Liver (tissue), 9 donors: ENCODE data around the gene RPLP2. TPM values are rescaled to one million over a fixed set of nuclear protein-coding genes. Genes with fewer than 3 reads are reported as not detected.
A peak's percentile ranks its signal among the peaks of the same experiment; 100 is the strongest.

Experiments
- DNase-seq: peaks from one replicate; pipeline ENCODE4 v3.0.0-alpha.2; 2017; ENCODE audit warnings: low spot score
- H3K27ac ChIP-seq, 2 donors: one replicate each; pipeline ENCODE4 v1.7.0; 2013; ENCODE audit warnings: inconsistent platforms in 2 of 2, low read length in 2 of 2, control low read depth in 1 of 2, low read depth in 1 of 2, mild to moderate bottlenecking in 1 of 2
- H3K27me3 ChIP-seq, 4 donors: one replicate each; pipeline versions ENCODE4 v1.6.1 to v1.7.0; 2013; ENCODE audit warnings: low read length in 3 of 4, inconsistent platforms in 1 of 4, mild to moderate bottlenecking in 1 of 4, moderate library complexity in 1 of 4; ENCODE audit not compliant: control insufficient read depth in 4 of 4, insufficient read depth in 4 of 4
- H3K36me3 ChIP-seq, 4 donors: one replicate each; pipeline versions ENCODE4 v1.6.1 to v1.7.0; 2013; ENCODE audit warnings: low read length in 3 of 4, mild to moderate bottlenecking in 3 of 4, low read depth in 1 of 4, moderate library complexity in 1 of 4; ENCODE audit not compliant: control insufficient read depth in 4 of 4, insufficient read depth in 3 of 4
- H3K4me1 ChIP-seq, 4 donors: one replicate each; pipeline versions ENCODE4 v1.6.1 to v1.7.0; 2013; ENCODE audit warnings: low read length in 3 of 4, mild to moderate bottlenecking in 3 of 4, moderate library complexity in 1 of 4; ENCODE audit not compliant: control insufficient read depth in 4 of 4, insufficient read depth in 4 of 4
- H3K4me3 ChIP-seq, 3 donors: one replicate each; pipeline versions ENCODE4 v1.6.1 to v1.7.0; 2013; ENCODE audit warnings: low read length in 3 of 3, control low read depth in 1 of 3, low read depth in 1 of 3, mild to moderate bottlenecking in 1 of 3
- H3K9ac ChIP-seq, 2 donors: one replicate each; pipeline ENCODE4 v1.7.0; 2013; ENCODE audit warnings: low read length in 2 of 2, mild to moderate bottlenecking in 2 of 2, moderate library complexity in 2 of 2, control low read depth in 1 of 2, low read depth in 1 of 2
- H3K9me3 ChIP-seq, 4 donors: one replicate each; pipeline versions ENCODE4 v1.6.1 to v1.7.0; 2013; ENCODE audit warnings: low read length in 3 of 4; ENCODE audit not compliant: control insufficient read depth in 4 of 4
- EGR1 ChIP-seq, 2 donors: IDR thresholded peaks; 2 replicates each; pipeline ENCODE4 v1.6.1; 2016 to 2018; ENCODE audit warnings: antibody characterized with exemption in 2 of 2, low read depth in 2 of 2
- FOXA2 ChIP-seq: IDR thresholded peaks from 2 replicates; pipeline ENCODE4 v1.6.1; 2016; ENCODE audit warnings: antibody characterized with exemption
- GABPA ChIP-seq, 2 donors: IDR thresholded peaks in 1 of 2; conservative IDR thresholded peaks in 1 of 2; 2 replicates each; pipeline ENCODE4 v1.6.1; 2016; ENCODE audit warnings: antibody characterized with exemption in 2 of 2, mild to moderate bottlenecking in 1 of 2, moderate library complexity in 1 of 2
- HNF4A ChIP-seq, 2 donors: conservative IDR thresholded peaks; 2 replicates each; pipeline ENCODE4 v1.6.1; 2016; ENCODE audit warnings: antibody characterized with exemption in 2 of 2, mild to moderate bottlenecking in 2 of 2
- HNF4G ChIP-seq: IDR thresholded peaks from 2 replicates; pipeline ENCODE4 v1.6.1; 2016; ENCODE audit warnings: antibody characterized with exemption
- RAD21 ChIP-seq, 2 donors: IDR thresholded peaks; 2 replicates each; pipeline ENCODE4 v1.6.1; 2016; ENCODE audit warnings: antibody characterized with exemption in 2 of 2, mild to moderate bottlenecking in 2 of 2
- RXRA ChIP-seq, 2 donors: IDR thresholded peaks; 2 replicates each; pipeline ENCODE4 v1.6.1; 2017 to 2018; ENCODE audit warnings: antibody characterized with exemption in 2 of 2, mild to moderate bottlenecking in 1 of 2
- SP1 ChIP-seq: IDR thresholded peaks from 2 replicates; pipeline ENCODE4 v1.6.1; 2018; ENCODE audit warnings: antibody characterized with exemption, mild to moderate bottlenecking
- YY1 ChIP-seq: IDR thresholded peaks from 2 replicates; pipeline ENCODE4 v1.6.1; 2016; ENCODE audit warnings: antibody characterized with exemption, mild to moderate bottlenecking
- WGBS: extraction: QIAGEN DNeasy Blood & Tissue Kit; methylation state at CpG from one replicate; pipeline ENCODE4 v1.1.7; 2013; 5-methylcytosine and 5-hydroxymethylcytosine counted together
- polyA plus RNA-seq, 2 donors: library from polyadenylated mRNA; stranded (reverse) in 1 of 2; unstranded in 1 of 2; fragments of 200-250 nt in 1 of 2; fragments of >200 nt in 1 of 2; fragmentation: Nextera tagmentation in 1 of 2; extraction: Ambion mirVana in 1 of 2; gene quantifications; one replicate each; pipeline versions ENCODE4 v1.2.1 to v1.2.3, GENCODE V29; 2013 to 2015
- total RNA-seq, 2 donors: library from RNA; depleted of rRNA; stranded (reverse); fragments of >200 nt; gene quantifications; one replicate each; pipeline ENCODE4 v1.2.3, GENCODE V29; 2014
- TF ChIP-seq, protein P1 (sequence below): IDR thresholded peaks from 2 replicates; pipeline ENCODE4 v1.6.1; 2016; ENCODE audit warnings: antibody characterized with exemption
- TF ChIP-seq, protein P2 (sequence below): IDR thresholded peaks from 2 replicates; pipeline ENCODE4 v1.6.1; 2016; ENCODE audit warnings: antibody characterized with exemption, mild to moderate bottlenecking
- TF ChIP-seq, protein P3 (sequence below): IDR thresholded peaks from 2 replicates; pipeline ENCODE4 v1.6.1; 2016; ENCODE audit warnings: antibody characterized with exemption
- TF ChIP-seq, protein P4 (sequence below): IDR thresholded peaks from 2 replicates; pipeline ENCODE4 v1.6.1; 2016; ENCODE audit warnings: antibody characterized with exemption
- TF ChIP-seq, protein P5 (sequence below): fragments of 150-350 bp; IDR thresholded peaks from 2 replicates; pipeline ENCODE4 v1.5.1; 2017; ENCODE audit warnings: improper control_type of control experiment, low read depth, low read length; ENCODE audit not compliant: missing input control
- donor health status: healthy.
- donor health status: healthy.
- donor health status: healthy.
- donor health status: healthy.
- donor health status: healthy.

RPLP2 gene
- total and polyA plus RNA-seq, 4 donors = 59.8 to 476 (median 285) TPM

DNA sequence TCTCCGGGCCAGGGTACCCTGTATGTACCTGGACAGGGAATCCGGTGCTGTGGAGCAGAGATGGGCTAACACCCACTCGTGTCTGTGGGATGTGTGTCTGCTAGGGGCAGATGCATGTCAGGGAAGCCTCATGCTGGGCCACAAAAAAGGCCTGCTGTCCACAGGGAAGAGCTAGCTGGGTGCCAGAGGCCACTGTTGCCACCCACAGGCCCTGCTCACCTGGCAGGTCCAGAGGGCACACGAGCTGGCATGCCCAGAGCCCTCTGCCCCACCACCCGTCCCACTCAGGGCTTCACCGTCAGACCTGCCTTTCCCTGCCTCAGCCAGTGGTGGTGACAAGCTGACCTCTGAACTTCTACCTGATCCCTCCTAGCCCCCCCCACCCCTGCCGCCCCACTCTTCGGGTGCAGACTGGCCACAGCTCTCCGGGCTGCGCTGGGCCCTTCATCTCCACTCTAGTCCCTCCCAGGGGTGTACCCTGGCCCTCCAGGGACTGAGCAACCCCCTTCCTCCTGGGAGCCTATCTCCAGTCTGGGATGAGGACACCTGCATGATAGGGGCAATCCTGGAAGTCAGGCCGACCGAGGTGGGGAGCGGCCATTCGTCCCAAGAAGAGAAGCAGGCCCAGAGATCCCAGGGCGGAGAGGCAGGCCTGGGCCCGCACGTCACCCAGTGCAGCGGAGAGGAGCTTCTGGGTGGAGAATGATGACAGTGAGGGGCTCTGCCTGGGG is 13.0 kb upstream of the RPLP2 start:
- Histone ChIP-seq H3K27me3 (no peaks in the 10 kb centered on the region), H3K9ac (peak overlapping the region; percentile 87), H3K36me3 (peaks cover 0 to 12% (median 5%) of the 10 kb centered on the region in 4 donors), H3K4me3 (peak overlapping the region; percentile 49 to 77 (median 67)), H3K9me3 (no peaks in the 10 kb centered on the region), H3K4me1 (peaks cover 11 to 46% (median 28%) of the 10 kb centered on the region in 4 donors), H3K27ac (peak overlapping the region; percentile 97 to 98)
- no peak for TF ChIP-seq GABPA (IDR thresholded peaks at IDR 0.05 in 1 of 2, conservative IDR thresholded peaks at IDR 0.05 in 1 of 2)
- TF ChIP-seq, protein P1, sequence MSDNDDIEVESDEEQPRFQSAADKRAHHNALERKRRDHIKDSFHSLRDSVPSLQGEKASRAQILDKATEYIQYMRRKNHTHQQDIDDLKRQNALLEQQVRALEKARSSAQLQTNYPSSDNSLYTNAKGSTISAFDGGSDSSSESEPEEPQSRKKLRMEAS = no peak
- peak; percentile 77 to 80 for TF ChIP-seq HNF4A (conservative IDR thresholded peaks at IDR 0.05)
- TF ChIP-seq HNF4G = no peak
- TF ChIP-seq, protein P2, sequence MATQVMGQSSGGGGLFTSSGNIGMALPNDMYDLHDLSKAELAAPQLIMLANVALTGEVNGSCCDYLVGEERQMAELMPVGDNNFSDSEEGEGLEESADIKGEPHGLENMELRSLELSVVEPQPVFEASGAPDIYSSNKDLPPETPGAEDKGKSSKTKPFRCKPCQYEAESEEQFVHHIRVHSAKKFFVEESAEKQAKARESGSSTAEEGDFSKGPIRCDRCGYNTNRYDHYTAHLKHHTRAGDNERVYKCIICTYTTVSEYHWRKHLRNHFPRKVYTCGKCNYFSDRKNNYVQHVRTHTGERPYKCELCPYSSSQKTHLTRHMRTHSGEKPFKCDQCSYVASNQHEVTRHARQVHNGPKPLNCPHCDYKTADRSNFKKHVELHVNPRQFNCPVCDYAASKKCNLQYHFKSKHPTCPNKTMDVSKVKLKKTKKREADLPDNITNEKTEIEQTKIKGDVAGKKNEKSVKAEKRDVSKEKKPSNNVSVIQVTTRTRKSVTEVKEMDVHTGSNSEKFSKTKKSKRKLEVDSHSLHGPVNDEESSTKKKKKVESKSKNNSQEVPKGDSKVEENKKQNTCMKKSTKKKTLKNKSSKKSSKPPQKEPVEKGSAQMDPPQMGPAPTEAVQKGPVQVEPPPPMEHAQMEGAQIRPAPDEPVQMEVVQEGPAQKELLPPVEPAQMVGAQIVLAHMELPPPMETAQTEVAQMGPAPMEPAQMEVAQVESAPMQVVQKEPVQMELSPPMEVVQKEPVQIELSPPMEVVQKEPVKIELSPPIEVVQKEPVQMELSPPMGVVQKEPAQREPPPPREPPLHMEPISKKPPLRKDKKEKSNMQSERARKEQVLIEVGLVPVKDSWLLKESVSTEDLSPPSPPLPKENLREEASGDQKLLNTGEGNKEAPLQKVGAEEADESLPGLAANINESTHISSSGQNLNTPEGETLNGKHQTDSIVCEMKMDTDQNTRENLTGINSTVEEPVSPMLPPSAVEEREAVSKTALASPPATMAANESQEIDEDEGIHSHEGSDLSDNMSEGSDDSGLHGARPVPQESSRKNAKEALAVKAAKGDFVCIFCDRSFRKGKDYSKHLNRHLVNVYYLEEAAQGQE = peak; percentile 32
- no peak for TF ChIP-seq FOXA2
- TF ChIP-seq EGR1 (IDR thresholded peaks at IDR 0.05; ENCODE audit: low read depth in 2 of 2) = no peak
- TF ChIP-seq RXRA (IDR thresholded peaks at IDR 0.05) = peak; percentile 46 to 52
- TF ChIP-seq, protein P3, sequence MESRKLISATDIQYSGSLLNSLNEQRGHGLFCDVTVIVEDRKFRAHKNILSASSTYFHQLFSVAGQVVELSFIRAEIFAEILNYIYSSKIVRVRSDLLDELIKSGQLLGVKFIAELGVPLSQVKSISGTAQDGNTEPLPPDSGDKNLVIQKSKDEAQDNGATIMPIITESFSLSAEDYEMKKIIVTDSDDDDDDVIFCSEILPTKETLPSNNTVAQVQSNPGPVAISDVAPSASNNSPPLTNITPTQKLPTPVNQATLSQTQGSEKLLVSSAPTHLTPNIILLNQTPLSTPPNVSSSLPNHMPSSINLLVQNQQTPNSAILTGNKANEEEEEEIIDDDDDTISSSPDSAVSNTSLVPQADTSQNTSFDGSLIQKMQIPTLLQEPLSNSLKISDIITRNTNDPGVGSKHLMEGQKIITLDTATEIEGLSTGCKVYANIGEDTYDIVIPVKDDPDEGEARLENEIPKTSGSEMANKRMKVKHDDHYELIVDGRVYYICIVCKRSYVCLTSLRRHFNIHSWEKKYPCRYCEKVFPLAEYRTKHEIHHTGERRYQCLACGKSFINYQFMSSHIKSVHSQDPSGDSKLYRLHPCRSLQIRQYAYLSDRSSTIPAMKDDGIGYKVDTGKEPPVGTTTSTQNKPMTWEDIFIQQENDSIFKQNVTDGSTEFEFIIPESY = no peak
- no peak for TF ChIP-seq YY1
- TF ChIP-seq RAD21 (IDR thresholded peaks at IDR 0.05) = no peak
- TF ChIP-seq SP1 = peak; percentile 72
- TF ChIP-seq, protein P4, sequence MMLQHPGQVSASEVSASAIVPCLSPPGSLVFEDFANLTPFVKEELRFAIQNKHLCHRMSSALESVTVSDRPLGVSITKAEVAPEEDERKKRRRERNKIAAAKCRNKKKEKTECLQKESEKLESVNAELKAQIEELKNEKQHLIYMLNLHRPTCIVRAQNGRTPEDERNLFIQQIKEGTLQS = no peak
- 17% methylated on average over 18 of the region's 18 CpGs for WGBS
- DNase-seq = no peak

DNA sequence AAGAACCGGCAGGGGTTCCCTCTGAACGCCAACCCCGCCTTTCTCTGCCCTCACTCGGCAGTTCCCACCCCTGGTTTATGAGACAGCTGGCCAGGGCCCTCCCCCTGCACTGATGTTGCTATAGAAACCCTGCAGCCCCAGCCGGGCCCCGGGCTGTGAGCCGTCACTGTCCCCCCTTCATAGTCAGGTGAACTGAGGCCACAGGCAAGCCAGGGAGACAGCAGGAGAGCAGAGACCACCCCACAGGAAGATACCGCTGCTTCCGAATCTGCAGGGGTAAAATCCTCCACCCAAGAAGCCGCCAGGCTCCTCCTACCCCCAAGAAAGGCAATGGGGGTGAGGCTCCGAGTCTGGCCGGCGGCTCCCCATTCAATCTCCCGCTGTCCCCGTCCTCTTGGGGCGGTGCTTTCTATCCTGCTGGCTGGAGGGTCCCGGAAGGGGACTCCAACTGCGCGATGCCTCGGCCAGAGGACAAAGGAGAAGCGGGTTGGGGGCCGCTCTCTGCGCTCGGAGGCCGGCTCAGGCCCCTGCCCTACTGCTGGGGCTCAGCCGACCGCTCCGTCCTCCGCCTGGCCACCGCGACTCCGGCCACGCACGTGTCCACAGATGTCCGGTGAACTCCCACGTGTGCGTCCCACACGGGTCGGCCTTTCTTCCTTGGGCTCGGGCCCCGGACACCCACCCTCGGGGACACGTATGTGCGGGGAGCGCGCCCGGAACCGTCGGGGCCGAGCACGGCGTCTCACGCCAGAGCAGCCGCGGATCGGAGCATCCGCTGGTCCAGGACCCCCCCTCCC is 12.3 kb upstream of the RPLP2 start:
- peak overlapping the region; percentile 17 to 58 for H3K9ac ChIP-seq
- H3K27ac ChIP-seq = peak overlapping the region; percentile 97 to 98
- no peaks in the 10 kb centered on the region for H3K9me3 ChIP-seq
- peak overlapping the region; percentile 8 to 77 (median 46) for H3K4me3 ChIP-seq
- peak; percentile 57 for DNase-seq
- TF ChIP-seq, protein P5, sequence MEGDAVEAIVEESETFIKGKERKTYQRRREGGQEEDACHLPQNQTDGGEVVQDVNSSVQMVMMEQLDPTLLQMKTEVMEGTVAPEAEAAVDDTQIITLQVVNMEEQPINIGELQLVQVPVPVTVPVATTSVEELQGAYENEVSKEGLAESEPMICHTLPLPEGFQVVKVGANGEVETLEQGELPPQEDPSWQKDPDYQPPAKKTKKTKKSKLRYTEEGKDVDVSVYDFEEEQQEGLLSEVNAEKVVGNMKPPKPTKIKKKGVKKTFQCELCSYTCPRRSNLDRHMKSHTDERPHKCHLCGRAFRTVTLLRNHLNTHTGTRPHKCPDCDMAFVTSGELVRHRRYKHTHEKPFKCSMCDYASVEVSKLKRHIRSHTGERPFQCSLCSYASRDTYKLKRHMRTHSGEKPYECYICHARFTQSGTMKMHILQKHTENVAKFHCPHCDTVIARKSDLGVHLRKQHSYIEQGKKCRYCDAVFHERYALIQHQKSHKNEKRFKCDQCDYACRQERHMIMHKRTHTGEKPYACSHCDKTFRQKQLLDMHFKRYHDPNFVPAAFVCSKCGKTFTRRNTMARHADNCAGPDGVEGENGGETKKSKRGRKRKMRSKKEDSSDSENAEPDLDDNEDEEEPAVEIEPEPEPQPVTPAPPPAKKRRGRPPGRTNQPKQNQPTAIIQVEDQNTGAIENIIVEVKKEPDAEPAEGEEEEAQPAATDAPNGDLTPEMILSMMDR = no peak
- peak; percentile 5 for TF ChIP-seq SP1
- peaks cover 11 to 46% (median 28%) of the 10 kb centered on the region in 4 donors for H3K4me1 ChIP-seq
- no peaks in the 10 kb centered on the region for H3K27me3 ChIP-seq
- WGBS = 1% methylated on average over 57 of the region's 57 CpGs
- H3K36me3 ChIP-seq = peaks cover 0 to 8% (median 3%) of the 10 kb centered on the region in 4 donors
